COLO829 (cell line): ENCODE measurements around the gene CCL18.
"Not testable (repeated sequence)": the region's sequence is repeated elsewhere in the genome, so short reads cannot be mapped to it uniquely, and the experiment has no call there.

Experiments used
- DNase-seq: peaks from one replicate; pipeline ENCODE4 v3.0.0; 2012; ENCODE audit warnings: low spot score

The CCL18 gene

GRCh38 chr17:36063786-36064541 lies at the start of gene CCL18:
Gene CCL18, plus strand, starts transcription at chr17:36064272. Its CDS starts 71 bp downstream, at chr17:36064343.
- peak; percentile 18 for DNase-seq

DNA sequence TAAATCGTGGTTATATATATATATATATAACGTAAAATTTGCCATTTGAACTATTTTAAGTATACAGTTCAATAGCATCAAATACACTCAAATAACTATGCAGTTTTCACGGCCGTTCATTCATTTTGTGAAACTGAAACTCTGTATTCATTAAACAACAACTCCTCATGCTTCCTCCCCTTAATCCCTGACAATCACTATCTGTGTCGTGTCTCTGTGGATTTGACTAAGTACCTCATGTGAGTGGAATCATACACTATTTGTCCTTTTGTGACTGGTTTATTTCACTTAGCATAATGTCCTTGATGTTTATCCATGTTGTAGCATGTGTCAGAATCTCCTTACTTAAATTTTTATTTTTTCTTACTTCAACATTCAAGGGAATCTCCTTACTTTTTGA lies 49.1 kb upstream of the CCL18 start:
- DNase-seq: no peak

- DNase-seq: not testable (repeated sequence)
Observed at GRCh38 chr17:36015895-36016294, 48.2 kb upstream of the CCL18 start.

DNA sequence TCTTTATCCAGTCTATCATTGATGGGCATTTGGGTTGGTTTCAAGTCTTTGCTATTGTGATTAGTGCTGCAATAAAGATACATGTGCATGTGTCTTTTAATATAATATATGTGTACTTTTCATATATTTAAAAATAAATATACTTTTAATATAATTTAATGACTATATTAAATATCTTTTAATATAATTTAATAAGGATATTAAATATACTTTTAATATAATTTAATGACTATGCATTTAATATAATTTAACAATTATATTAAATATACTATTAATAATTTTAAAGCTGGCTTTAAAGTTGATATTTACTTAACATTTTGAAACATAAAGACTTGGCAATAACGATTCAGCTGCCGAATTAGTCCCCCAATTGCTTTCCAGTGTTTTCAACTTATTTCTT lies 47.5 kb upstream of the CCL18 start:
- DNase-seq: no peak

DNA sequence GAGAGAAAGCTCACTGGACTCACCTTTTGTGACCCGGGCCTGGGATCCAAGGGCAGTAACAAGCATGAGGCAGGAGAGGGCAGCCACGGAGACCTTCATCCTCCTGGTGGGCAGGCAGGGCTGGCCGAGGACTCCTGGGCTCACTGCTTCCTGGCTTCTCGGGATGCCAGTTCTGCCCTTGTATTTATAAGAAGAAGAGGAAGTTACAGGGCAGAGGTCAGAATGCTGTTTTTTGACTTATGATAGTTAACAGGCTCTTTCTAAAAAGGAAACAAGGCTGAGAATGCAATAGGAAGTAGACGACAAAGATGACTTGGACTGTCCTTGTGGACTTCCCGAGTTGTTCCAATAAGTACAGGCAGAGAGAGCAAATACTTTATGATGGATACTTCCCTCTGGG lies 46.3 kb upstream of the CCL18 start, which contains the start of gene CCL23:
Gene CCL23, minus strand, starts transcription at position 174 of the 400 bp plus-strand sequence. Its CDS starts 75 bp downstream, at position 99.
- DNase-seq: no peak

- DNase-seq: no peak
Observed at GRCh38 chr17:36019423-36019822, 44.6 kb upstream of the CCL18 start.

DNA sequence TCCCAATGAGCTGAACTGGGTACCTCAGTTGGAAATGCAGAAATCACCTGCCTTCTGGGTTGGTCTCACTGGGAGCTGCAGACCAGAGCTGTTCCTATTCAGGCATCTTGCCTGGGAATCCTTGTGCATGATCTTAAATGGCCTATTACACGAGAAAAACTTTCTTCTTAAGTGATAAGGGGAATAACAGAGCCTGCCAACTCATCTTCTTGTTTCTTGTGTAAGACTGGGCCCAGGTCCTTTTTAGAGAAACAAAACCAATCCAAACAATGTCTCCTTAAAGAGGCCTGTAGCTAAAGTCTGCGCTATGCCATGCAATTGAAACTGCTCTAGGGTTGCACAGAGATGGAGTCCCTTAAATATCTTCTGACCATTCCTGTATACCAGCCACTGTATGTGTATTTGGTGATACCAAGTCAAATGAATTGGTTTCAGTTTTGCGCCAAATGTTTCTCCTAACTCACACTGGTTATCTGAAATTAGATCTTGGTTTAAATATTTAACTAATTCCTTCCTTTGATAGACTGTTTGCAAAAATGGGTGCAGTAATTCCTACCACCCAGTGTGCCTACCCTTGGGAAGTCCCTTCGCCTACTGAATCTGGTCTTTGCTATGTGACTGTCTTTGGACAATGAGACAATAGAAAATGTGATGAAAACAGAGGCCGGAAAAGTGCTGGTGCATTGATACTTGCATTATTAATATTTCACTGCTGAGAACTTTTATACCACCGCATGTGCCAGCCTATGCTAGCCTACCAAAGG lies 39.8 kb upstream of the CCL18 start:
- DNase-seq: no peak

DNA sequence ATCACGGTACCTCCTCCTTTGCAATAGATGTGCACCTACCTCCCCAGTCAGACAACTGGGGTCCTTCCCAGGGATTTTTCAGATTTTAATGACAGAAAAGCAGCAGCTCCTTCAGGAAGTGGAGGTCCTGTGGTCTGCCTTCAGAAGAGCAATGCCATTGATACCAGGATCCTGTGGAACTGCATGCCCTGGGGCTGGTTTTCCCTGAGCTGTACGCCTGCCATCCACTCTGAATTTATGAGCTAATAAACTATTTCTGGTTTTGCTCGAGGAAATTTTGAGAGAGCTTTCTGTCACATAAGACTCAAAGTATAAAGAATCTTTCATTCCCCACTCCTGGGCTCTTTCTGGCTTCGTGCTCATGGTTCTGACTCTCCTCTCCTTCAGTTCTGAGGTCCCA lies 36.3 kb upstream of the CCL18 start:
- peak; percentile 50 for DNase-seq

- DNase-seq: no peak
Observed at GRCh38 chr17:36030956-36031355, 33.1 kb upstream of the CCL18 start.

DNA sequence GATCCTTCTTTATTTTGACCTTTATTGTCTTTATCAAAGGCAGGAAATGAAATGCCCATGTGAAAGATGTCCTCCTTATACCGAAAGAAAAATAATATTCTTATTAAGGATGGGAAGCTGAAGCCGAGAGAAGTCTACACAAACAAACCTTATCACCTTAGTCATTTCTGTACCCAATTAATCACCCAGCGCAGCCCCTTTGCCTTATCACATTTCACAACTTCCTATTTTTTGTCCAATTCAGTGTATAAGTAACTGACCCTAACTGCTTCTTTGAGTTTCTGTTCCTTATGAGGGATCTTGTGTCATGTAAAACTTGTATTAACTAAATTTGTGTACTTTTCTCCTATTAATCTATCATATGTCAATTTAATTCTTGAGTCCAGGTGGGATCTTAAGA lies 29.9 kb upstream of the CCL18 start:
- no peak for DNase-seq

- DNase-seq: no peak
Observed at GRCh38 chr17:36036235-36036634, 27.8 kb upstream of the CCL18 start.

- no peak for DNase-seq
Observed at GRCh38 chr17:36048066-36048465, 16.0 kb upstream of the CCL18 start.

- DNase-seq: no peak
Observed at GRCh38 chr17:36049643-36050042, 14.4 kb upstream of the CCL18 start.

DNA sequence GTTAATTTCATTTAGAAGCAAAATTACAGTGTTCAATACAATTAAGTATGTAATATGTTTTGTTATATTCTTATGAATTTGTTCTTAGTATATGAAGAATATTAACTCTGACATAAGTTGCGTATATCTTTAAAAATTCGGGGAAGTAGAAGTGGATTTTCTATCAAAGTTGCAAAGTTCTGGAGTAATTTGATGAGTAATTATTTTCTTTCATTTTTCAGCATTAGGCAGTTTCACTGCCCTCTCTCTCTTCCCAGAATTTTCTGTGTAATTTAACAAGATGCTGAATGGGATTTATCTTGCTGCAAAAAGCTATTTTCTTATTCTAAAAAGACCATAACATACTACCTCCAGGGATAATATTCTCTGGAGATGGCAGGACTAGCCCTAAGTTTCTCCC lies 8.9 kb upstream of the CCL18 start:
- DNase-seq: no peak

DNA sequence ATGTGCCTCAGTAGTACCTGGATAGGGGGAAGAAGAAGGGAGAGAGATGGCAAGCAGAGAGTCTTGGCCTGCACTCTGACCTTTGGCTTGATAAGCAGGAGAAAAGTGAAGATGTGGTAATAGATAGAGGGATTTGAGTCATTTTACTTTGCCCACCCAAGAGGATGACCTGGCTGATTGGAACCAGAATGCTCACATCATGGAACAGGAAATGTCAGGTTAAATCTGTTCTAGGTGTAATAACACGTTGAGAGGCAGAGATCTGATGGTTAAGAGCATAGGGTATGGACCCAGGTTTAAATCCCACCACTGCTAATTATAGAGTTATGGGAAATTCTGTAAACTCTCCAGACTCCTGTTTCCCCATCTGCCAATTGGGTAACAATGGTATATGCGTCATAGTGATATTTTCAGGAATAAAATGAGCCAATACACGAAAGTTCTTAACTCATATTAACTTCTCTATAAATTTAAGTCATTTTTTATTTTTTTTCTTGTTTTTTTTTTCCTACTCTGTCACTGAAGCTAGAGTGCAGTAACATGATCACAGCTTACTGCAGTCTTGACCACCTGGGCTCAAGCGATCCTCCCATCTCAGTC lies 8.1 kb upstream of the CCL18 start:
- no peak for DNase-seq

DNA sequence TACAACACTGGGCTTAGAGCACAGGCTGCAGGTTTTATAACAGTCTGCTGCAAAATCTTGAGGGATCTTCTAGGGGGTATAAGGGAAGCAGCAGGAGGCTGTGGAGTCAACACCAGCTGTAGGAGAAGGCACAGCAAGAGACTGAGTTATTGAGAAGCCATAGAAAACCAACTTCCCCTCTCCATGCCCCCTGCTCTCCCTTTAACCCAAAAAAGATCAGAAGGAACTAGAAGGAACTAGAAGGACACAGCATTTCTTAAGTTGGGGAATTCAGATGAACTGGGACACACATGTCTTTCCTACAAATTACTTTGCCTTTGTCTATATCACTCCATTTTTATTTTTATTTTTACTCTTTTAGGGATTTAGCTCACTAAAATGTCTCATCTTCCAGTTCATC lies 6.2 kb upstream of the CCL18 start:
- no peak for DNase-seq

DNA sequence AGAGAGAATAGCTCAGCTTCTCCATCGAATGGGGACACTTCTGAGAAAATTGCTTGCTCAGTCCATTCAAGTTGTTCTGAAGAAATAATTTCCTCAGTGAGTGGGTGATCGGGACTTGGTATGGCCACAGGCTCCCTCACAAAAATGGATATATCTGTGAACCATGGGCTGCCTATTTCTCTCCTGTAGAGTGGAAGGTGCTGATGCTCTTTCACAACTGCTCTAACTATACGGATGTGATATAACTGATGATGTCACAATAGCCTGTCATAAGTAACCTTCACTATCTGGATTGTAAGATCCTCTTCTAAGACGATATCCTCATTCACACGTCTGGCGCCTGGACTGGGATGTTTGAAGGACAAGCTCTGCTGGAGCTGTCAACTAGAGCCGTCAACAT lies 4.7 kb upstream of the CCL18 start:
- DNase-seq: no peak

GRCh38 chr17:36060816-36061215 lies 3.3 kb upstream of the CCL18 start:
- no peak for DNase-seq

DNA sequence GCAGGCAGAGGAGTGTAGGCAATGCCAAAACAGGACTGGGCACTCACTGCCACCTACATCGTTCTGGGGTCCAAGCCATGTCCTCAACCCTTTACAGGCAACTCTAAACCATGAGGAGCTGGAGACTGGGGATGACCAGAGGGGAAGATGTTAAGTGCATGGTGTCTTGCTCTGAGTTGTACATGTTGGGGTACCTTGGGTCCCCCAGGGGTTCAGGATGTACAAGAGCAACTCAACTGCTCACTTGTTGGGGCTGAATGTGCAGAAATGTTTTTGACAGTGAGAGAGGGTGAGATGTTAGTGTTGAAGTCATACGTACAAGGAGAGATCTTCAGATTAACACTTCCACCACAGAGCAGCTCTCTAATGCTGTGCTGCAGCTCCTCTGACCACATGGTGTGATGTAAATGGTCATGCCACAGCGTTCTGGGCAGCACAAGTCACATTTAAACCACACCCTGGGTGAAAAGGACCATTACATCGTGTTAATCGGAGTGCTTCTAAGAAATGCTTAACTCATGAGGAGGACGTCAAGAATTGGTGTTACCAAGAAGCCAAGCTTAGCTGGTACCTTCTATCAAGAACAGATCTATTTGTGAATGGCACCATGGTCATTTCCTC lies 2.4 kb downstream of the CCL18 start:
- DNase-seq: no peak

DNA sequence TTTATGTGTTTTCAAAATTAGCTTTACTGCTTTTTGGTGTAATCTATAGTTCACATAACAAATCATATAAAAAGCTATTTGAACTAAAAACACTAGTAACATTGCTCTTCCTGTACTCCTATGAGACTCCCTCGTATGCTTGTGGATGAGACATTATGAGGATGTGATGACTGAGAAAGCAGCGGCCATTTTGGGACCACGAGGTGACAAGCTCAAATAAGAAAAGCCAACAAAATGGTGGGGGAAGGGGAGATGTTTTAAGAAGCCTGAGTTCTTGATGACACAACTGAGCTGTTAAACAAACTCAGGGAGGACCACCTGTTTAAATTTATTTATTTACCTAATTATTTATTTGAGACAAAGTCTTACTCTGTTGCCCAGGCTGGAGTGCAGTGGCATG lies 4.5 kb downstream of the CCL18 start:
- DNase-seq: no peak

- no peak for DNase-seq
Observed at GRCh38 chr17:36069136-36069535, 5.1 kb downstream of the CCL18 start.

DNA sequence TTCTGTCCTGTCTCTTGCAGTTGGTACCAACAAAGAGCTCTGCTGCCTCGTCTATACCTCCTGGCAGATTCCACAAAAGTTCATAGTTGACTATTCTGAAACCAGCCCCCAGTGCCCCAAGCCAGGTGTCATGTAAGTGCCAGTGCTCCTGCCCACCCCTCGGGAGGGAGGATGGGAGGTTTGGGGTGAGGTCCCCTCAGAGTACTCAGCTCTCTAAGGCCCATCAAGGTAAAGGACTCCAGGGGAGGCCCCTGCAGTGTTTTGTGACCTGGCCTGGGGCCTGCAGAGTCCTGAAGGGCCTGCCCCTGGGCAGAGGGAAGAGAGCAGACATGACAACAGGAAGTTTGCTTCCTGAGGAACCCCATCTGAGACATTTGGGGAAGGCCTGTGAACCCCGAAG lies 6.4 kb downstream of the CCL18 start:
- DNase-seq: no peak

DNA sequence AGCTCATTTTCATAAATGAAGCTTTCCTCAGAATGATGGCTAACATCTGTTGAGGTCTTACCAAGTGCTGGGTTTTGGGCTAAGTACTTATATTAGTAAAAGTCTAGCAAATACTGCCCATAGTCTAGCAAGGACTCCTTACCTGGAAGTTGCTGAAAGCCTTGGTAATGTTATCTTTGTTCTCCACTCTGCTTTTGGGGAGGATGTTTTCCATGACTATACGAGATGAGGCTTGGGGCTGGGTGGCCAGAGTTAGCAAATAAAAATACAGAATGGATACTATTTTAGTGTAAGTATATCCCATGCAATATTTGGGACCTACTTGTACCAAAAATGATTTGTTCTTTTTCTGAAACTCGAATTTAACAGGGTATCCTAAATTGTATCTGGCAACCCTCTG lies 7.7 kb downstream of the CCL18 start:
- DNase-seq: no peak
